Measurements from ENCODE around the gene NUCKS1. TPM values are rescaled to one million over a fixed set of nuclear protein-coding genes. Genes with fewer than 3 reads are reported as not detected.

The NUCKS1 gene
- total RNA-seq, 4 donors from 2014 or later = 130 to 180 (median 138) TPM

GRCh38 chr1:205749234-205750137 is 496 bp downstream of the NUCKS1 start:
- WGBS, 2 donors (ENCODE audit: low coverage in 1 of 2) = 0% methylated on average over 1 of the region's 81 CpGs; no CpG with 5 or more reads in 1 of the 2 donors

GRCh38 chr1:205748403-205749233 is 1.4 kb downstream of the NUCKS1 start:
- WGBS, 2 donors (ENCODE audit: low coverage in 1 of 2) = 1 to 2% methylated on average over 10 to 25 of the region's 25 CpGs
- Histone ChIP-seq H3K4me1 (peaks cover 3 to 52% (median 16%) of the 10 kb centered on the region in 3 donors), H3K27ac (peak overlapping the region; percentile 96 to 100 (median 98)), H3K9me3 (no peaks in the 10 kb centered on the region), H3K4me3 (peak overlapping the region; percentile 92 to 93), H3K36me3 (no peaks in the 10 kb centered on the region), H3K27me3 (no peaks in the 10 kb centered on the region)
- TF ChIP-seq EP300 (IDR thresholded peaks at IDR 0.05) (no peak), POLR2AphosphoS5 (IDR thresholded peaks at IDR 0.05) (peak; percentile 65)
- ATAC-seq = peak; percentile 58

More at GRCh38 chr1:205749234-205750137, 496 bp downstream of the NUCKS1 start:
- H3K27me3 ChIP-seq = no peaks in the 10 kb centered on the region
- peak; percentile 89 for ATAC-seq
- peaks cover 3 to 45% (median 16%) of the 10 kb centered on the region in 3 donors for H3K4me1 ChIP-seq
- H3K27ac ChIP-seq = peak overlapping the region; percentile 96 to 100 (median 98)
- peak overlapping the region; percentile 92 to 93 for H3K4me3 ChIP-seq
- H3K36me3 ChIP-seq = no peaks in the 10 kb centered on the region
- no peaks in the 10 kb centered on the region for H3K9me3 ChIP-seq
- TF ChIP-seq POLR2A (IDR thresholded peaks at IDR 0.05) (peak; percentile 84 to 85), POLR2AphosphoS5 (IDR thresholded peaks at IDR 0.05) (peak; percentile 83), CTCF (IDR thresholded peaks at IDR 0.05) (peak in 2 of 4 experiments; percentile 7 to 37), EP300 (IDR thresholded peaks at IDR 0.05) (no peak)

- Histone ChIP-seq H3K27ac (peak overlapping the region in 3 of 4 donors; percentile 20 to 35 (median 25)), H3K9me3 (no peaks in the 10 kb centered on the region), H3K27me3 (no peaks in the 10 kb centered on the region), H3K4me1 (peaks cover 3 to 70% (median 16%) of the 10 kb centered on the region in 3 donors), H3K36me3 (no peaks in the 10 kb centered on the region), H3K4me3 (peak overlapping the region in 1 of 2 donors; percentile 1)
- 46 to 58% methylated on average over 4 to 5 of the region's 5 CpGs for WGBS, 2 donors (ENCODE audit: low coverage in 1 of 2)
- ATAC-seq = no peak
- no peak for TF ChIP-seq POLR2A (IDR thresholded peaks at IDR 0.05)
- no peak for TF ChIP-seq EP300 (IDR thresholded peaks at IDR 0.05)
- TF ChIP-seq POLR2AphosphoS5 (IDR thresholded peaks at IDR 0.05) = no peak
- TF ChIP-seq CTCF (IDR thresholded peaks at IDR 0.05) = no peak
These were observed 3.1 kb downstream of the NUCKS1 start for GRCh38 chr1:205746757-205747412.

- H3K4me3 ChIP-seq = no peak overlapping the region
- no peak overlapping the region for H3K27ac ChIP-seq
- no peaks in the 10 kb centered on the region for H3K27me3 ChIP-seq
- no peak for TF ChIP-seq EP300 (IDR thresholded peaks at IDR 0.05)
- TF ChIP-seq CTCF (IDR thresholded peaks at IDR 0.05) = no peak
- no peak for TF ChIP-seq POLR2AphosphoS5 (IDR thresholded peaks at IDR 0.05)
- no peak for TF ChIP-seq POLR2A (IDR thresholded peaks at IDR 0.05)
- peaks cover 0 to 9% of the 10 kb centered on the region in 2 donors for H3K36me3 ChIP-seq
- no peaks in the 10 kb centered on the region for H3K9me3 ChIP-seq
- ATAC-seq = no peak
- H3K4me1 ChIP-seq = peaks cover 3 to 80% (median 16%) of the 10 kb centered on the region in 3 donors
- 77 to 83% methylated on average over 1 to 3 of the region's 8 CpGs for WGBS, 2 donors (ENCODE audit: low coverage in 1 of 2)
These were observed 5.6 kb downstream of the NUCKS1 start for GRCh38 chr1:205744403-205744802.
